PC-3 (cell line): Measurements from ENCODE around the gene SMAD1. TPM values are rescaled to one million over a fixed set of nuclear protein-coding genes. Genes with fewer than 3 reads are reported as not detected.

Experiments used
- ATAC-seq: fragments of 200-7000 bp; cut with Tn5 transposase; 2 replicates; pipeline ENCODE4 v1.9.1; 2020; ENCODE audit warnings: mild to moderate bottlenecking, moderate library complexity
- BruUV-seq: library from RNA; stranded (reverse); fragments of 400-500 nt; replicated peaks from 2 replicates; lab custom pipeline; 2021; lab: Mats Ljungman, UMichigan
- CTCF ChIA-PET: fragments of 300-600 bp; sonication (Branson Sonifier 250); formaldehyde crosslinking; loops from one replicate; lab custom pipeline; 2022; ENCODE audit warnings: antibody characterized with exemption; lab: Charles Lee
- POLR2A ChIA-PET: fragments of 300-600 bp; sonication (Branson Sonifier 250); formaldehyde crosslinking; loops from one replicate; lab custom pipeline; 2022; ENCODE audit warnings: antibody characterized with exemption; ENCODE audit not compliant: unreplicated experiment; lab: Charles Lee
- DNase-seq: peaks from one replicate; pipeline ENCODE4 v3.0.0-alpha.2; 2015
- H2AFZ ChIP-seq: fragments of 300-600 bp; sonication (generic); 2 replicates; pipeline ENCODE4 v1.6.0; 2016; ENCODE audit warnings: antibody characterized with exemption, low read length
- H3F3A ChIP-seq: fragments of 300-600 bp; sonication (generic); one replicate; pipeline ENCODE4 v1.6.0; 2017; ENCODE audit warnings: antibody characterized with exemption, low read length, control low read depth, mild to moderate bottlenecking; ENCODE audit not compliant: unreplicated experiment
- H3K27ac ChIP-seq: fragments of 300-600 bp; sonication (generic); 2 replicates; pipeline ENCODE4 v1.5.1; 2016; ENCODE audit warnings: mild to moderate bottlenecking, low read length
- H3K27me3 ChIP-seq: fragments of 300-600 bp; sonication (generic); 2 replicates; pipeline ENCODE4 v1.6.1; 2016; ENCODE audit warnings: low read length, mixed read lengths
- H3K36me3 ChIP-seq: fragments of 300-600 bp; sonication (generic); 2 replicates; pipeline ENCODE4 v1.6.1; 2016; ENCODE audit warnings: low read depth, mixed run types, low read length, mixed read lengths
- H3K4me1 ChIP-seq: fragments of 300-600 bp; sonication (generic); 2 replicates; pipeline ENCODE4 v1.5.1; 2016; ENCODE audit warnings: low read length; ENCODE audit not compliant: insufficient read depth
- H3K4me2 ChIP-seq: fragments of 300-600 bp; sonication (generic); 2 replicates; pipeline ENCODE4 v1.6.0; 2016; ENCODE audit warnings: low read length
- H3K4me3 ChIP-seq: fragments of 300-600 bp; sonication (generic); 2 replicates; pipeline ENCODE4 v1.5.1; 2016; ENCODE audit warnings: mild to moderate bottlenecking, low read length, mixed read lengths
- H3K79me2 ChIP-seq: fragments of 300-600 bp; sonication (generic); 2 replicates; pipeline ENCODE4 v1.6.1; 2017; ENCODE audit warnings: low read length, mixed read lengths
- H3K9ac ChIP-seq: fragments of 300-600 bp; sonication (generic); 2 replicates; pipeline ENCODE4 v1.6.0; 2016; ENCODE audit warnings: mild to moderate bottlenecking, low read length
- H3K9me2 ChIP-seq: fragments of 300-600 bp; sonication (generic); replicated peaks from 2 replicates; pipeline ENCODE4 v1.6.1; 2016; ENCODE audit warnings: mixed run types, low read length, mixed read lengths
- H3K9me3 ChIP-seq: fragments of 300-600 bp; sonication (generic); 2 replicates; pipeline ENCODE4 v1.6.1; 2016; ENCODE audit warnings: low read length, mixed read lengths
- H4K20me1 ChIP-seq: fragments of 300-600 bp; sonication (generic); 2 replicates; pipeline ENCODE4 v1.6.1; 2016; ENCODE audit warnings: low read length, mixed read lengths
- CTCF ChIP-seq: fragments of 300-600 bp; sonication (generic); conservative IDR thresholded peaks from 2 replicates; pipeline ENCODE4 v1.5.1; 2017; ENCODE audit warnings: antibody characterized with exemption, low read depth, mild to moderate bottlenecking, low read length
- EZH2 ChIP-seq: fragments of 300-600 bp; sonication (generic); IDR thresholded peaks from one replicate; pipeline ENCODE4 v1.6.1; 2017; ENCODE audit warnings: antibody characterized with exemption, mild to moderate bottlenecking, low read length; ENCODE audit not compliant: unreplicated experiment
- EZH2phosphoT487 ChIP-seq: fragments of 300-600 bp; sonication (generic); IDR thresholded peaks from 2 replicates; pipeline ENCODE4 v1.6.1; 2018; ENCODE audit warnings: mild to moderate bottlenecking, antibody characterized with exemption, low read length, borderline replicate concordance
- intact Hi-C: fragments of 100-400 bp; cut with micrococcal nuclease; formaldehyde crosslinking; loops from 2 replicates; pipeline ENCODE4 v1.9.0; 2023
- total RNA-seq: library from RNA; depleted of rRNA; stranded (reverse); fragments of >200 nt; gene quantifications from 2 replicates; pipeline ENCODE4 v1.2.3, GENCODE V29; 2014

The SMAD1 gene
- total RNA-seq, 1 experiment from 2014 or later = 13.3 TPM

- ChIA-PET CTCF (no interaction called here), POLR2A (no interaction called here)
- Histone ChIP-seq H3K27ac (no peak overlapping the region), H3K4me1 (peaks cover 14% of the 10 kb centered on the region), H3K4me3 (no peak overlapping the region), H3K9me3 (no peaks in the 10 kb centered on the region), H3K79me2 (no peaks in the 10 kb centered on the region), H4K20me1 (no peaks in the 10 kb centered on the region), H3K9ac (no peak overlapping the region), H3K9me2 (no peaks in the 10 kb centered on the region), H3F3A (no peaks in the 10 kb centered on the region), H3K4me2 (no peak overlapping the region), H3K27me3 (no peaks in the 10 kb centered on the region), H2AFZ (no peak overlapping the region), H3K36me3 (no peaks in the 10 kb centered on the region)
- intact Hi-C loops = no loop called here
- BruUV-seq = no TSS peak
- TF ChIP-seq CTCF = no peak
- no peak for TF ChIP-seq EZH2phosphoT487
- TF ChIP-seq EZH2 = no peak
- no peak for ATAC-seq
- peak; percentile 52 for DNase-seq
These were observed 46.0 kb upstream of the SMAD1 start for GRCh38 chr4:145435646-145436045.

- ATAC-seq = no peak
These were observed 45.5 kb upstream of the SMAD1 start for GRCh38 chr4:145436114-145436513.

More at GRCh38 chr4:145436114-145436513, 45.5 kb upstream of the SMAD1 start:
- peaks cover 17% of the 10 kb centered on the region for H3K4me1 ChIP-seq
- POLR2A ChIA-PET = no interaction called here
- no peaks in the 10 kb centered on the region for H3K36me3 ChIP-seq
- CTCF ChIA-PET = no interaction called here
- no peaks in the 10 kb centered on the region for H3K79me2 ChIP-seq
- H3K9ac ChIP-seq = no peak overlapping the region
- no peak overlapping the region for H2AFZ ChIP-seq
- intact Hi-C loops = no loop called here
- H3K27ac ChIP-seq = no peak overlapping the region
- no peak overlapping the region for H3K4me3 ChIP-seq
- H3F3A ChIP-seq = no peaks in the 10 kb centered on the region
- TF ChIP-seq CTCF = no peak
- TF ChIP-seq EZH2 = no peak
- no peak for TF ChIP-seq EZH2phosphoT487
- no peaks in the 10 kb centered on the region for H4K20me1 ChIP-seq
- no peak for DNase-seq
- no TSS peak for BruUV-seq
- H3K9me3 ChIP-seq = no peaks in the 10 kb centered on the region
- no peak overlapping the region for H3K4me2 ChIP-seq
- H3K27me3 ChIP-seq = no peaks in the 10 kb centered on the region
- H3K9me2 ChIP-seq = no peaks in the 10 kb centered on the region
